ENCODE measurements around the gene PPP3R1. TPM values are rescaled to one million over a fixed set of nuclear protein-coding genes. Genes with fewer than 3 reads are reported as not detected.
A peak's percentile ranks its signal among the peaks of the same experiment; 100 is the strongest.

The PPP3R1 gene
- total RNA-seq, 4 donors from 2014 or later, result 19.3 to 28.0 (median 25.7) TPM

- H3K27me3 ChIP-seq, result no peaks in the 10 kb centered on the region
- WGBS, result 66% methylated on average over 2 of the region's 2 CpGs
- no peak overlapping the region for H3K4me3 ChIP-seq
- TF ChIP-seq CTCF (IDR thresholded peaks at IDR 0.05) (no peak), POLR2A (IDR thresholded peaks at IDR 0.05; ENCODE audit: low read depth) (no peak), EP300 (IDR thresholded peaks at IDR 0.05) (no peak)
- peaks cover 0 to 15% (median 4%) of the 10 kb centered on the region in 4 donors for H3K4me1 ChIP-seq
- DNase-seq (ENCODE audit: extremely low spot score), result no peak
- no peaks in the 10 kb centered on the region for H3K36me3 ChIP-seq
- H3K9me3 ChIP-seq, result no peaks in the 10 kb centered on the region
- intact Hi-C loops (cut with DNase I), result no loop called here
- H3K27ac ChIP-seq (replicated peaks in 1 of 4), result no peak overlapping the region
Measured at GRCh38 chr2:68272246-68272994, 20.1 kb upstream of the PPP3R1 start.

GRCh38 chr2:68266655-68267054, 14.3 kb upstream of the PPP3R1 start:
- Histone ChIP-seq H3K9me3 (no peaks in the 10 kb centered on the region), H3K27me3 (no peaks in the 10 kb centered on the region), H3K36me3 (no peaks in the 10 kb centered on the region), H3K4me3 (no peak overlapping the region), H3K4me1 (peaks cover 0 to 2% (median 0%) of the 10 kb centered on the region in 4 donors), H3K27ac (replicated peaks in 1 of 4) (no peak overlapping the region)
- intact Hi-C loops (cut with DNase I), result no loop called here
- no peak for DNase-seq (ENCODE audit: extremely low spot score)
- WGBS, result 95% methylated on average over 1 of the region's 1 CpG
- TF ChIP-seq POLR2AphosphoS5 (IDR thresholded peaks at IDR 0.05), result no peak
- TF ChIP-seq POLR2A (IDR thresholded peaks at IDR 0.05; ENCODE audit: low read depth), result no peak
- TF ChIP-seq EP300 (IDR thresholded peaks at IDR 0.05), result no peak
- TF ChIP-seq CTCF (IDR thresholded peaks at IDR 0.05), result no peak

- TF ChIP-seq POLR2AphosphoS5 (IDR thresholded peaks at IDR 0.05) (no peak), POLR2A (IDR thresholded peaks at IDR 0.05; ENCODE audit: low read depth) (no peak), CTCF (IDR thresholded peaks at IDR 0.05) (no peak), EP300 (IDR thresholded peaks at IDR 0.05) (no peak)
- no peak for DNase-seq (ENCODE audit: extremely low spot score)
- no peak overlapping the region for H3K4me3 ChIP-seq
- H3K27me3 ChIP-seq, result no peaks in the 10 kb centered on the region
- no peak overlapping the region for H3K27ac ChIP-seq (replicated peaks in 1 of 4)
- WGBS, result 94% methylated on average over 2 of the region's 2 CpGs
- intact Hi-C loops (cut with DNase I), result no loop called here
- no peaks in the 10 kb centered on the region for H3K4me1 ChIP-seq
- H3K9me3 ChIP-seq, result no peaks in the 10 kb centered on the region
- no peaks in the 10 kb centered on the region for H3K36me3 ChIP-seq
Measured at GRCh38 chr2:68263632-68264031, 11.3 kb upstream of the PPP3R1 start.

GRCh38 chr2:68258851-68259250, 6.5 kb upstream of the PPP3R1 start:
- TF ChIP-seq EP300 (IDR thresholded peaks at IDR 0.05) (no peak), POLR2A (IDR thresholded peaks at IDR 0.05; ENCODE audit: low read depth) (no peak), CTCF (IDR thresholded peaks at IDR 0.05) (no peak), POLR2AphosphoS5 (IDR thresholded peaks at IDR 0.05) (no peak)
- H3K27me3 ChIP-seq, result no peaks in the 10 kb centered on the region
- H3K27ac ChIP-seq (replicated peaks in 1 of 4), result no peak overlapping the region
- no peaks in the 10 kb centered on the region for H3K9me3 ChIP-seq
- WGBS, result 94% methylated on average over 2 of the region's 2 CpGs
- no peak overlapping the region for H3K4me3 ChIP-seq
- peaks cover 5 to 17% (median 15%) of the 10 kb centered on the region in 4 donors for H3K4me1 ChIP-seq
- intact Hi-C loops (cut with DNase I), result no loop called here
- no peak for DNase-seq (ENCODE audit: extremely low spot score)
- no peaks in the 10 kb centered on the region for H3K36me3 ChIP-seq

GRCh38 chr2:68256093-68256450, 3.7 kb upstream of the PPP3R1 start:
- Histone ChIP-seq H3K27ac (replicated peaks in 1 of 4) (peak overlapping the region in 2 of 4 donors; percentile 5 to 11), H3K36me3 (no peaks in the 10 kb centered on the region), H3K9me3 (no peaks in the 10 kb centered on the region), H3K4me3 (no peak overlapping the region), H3K4me1 (peaks cover 11 to 24% (median 18%) of the 10 kb centered on the region in 4 donors), H3K27me3 (no peaks in the 10 kb centered on the region)
- intact Hi-C loops (cut with DNase I), result no loop called here
- WGBS, result 88% methylated on average over 1 of the region's 1 CpG
- TF ChIP-seq EP300 (IDR thresholded peaks at IDR 0.05) (no peak), POLR2A (IDR thresholded peaks at IDR 0.05; ENCODE audit: low read depth) (no peak), CTCF (IDR thresholded peaks at IDR 0.05) (no peak), POLR2AphosphoS5 (IDR thresholded peaks at IDR 0.05) (no peak)
- no peak for DNase-seq (ENCODE audit: extremely low spot score)

Data from esophagus muscularis mucosa (tissue), 4 donors.